Rectal smooth muscle tissue (tissue), 1 donor: ENCODE results near the gene ZBTB47.

ENCODE experiments used
- H3K27ac ChIP-seq: one replicate; pipeline ENCODE4 v1.7.0; 2013; ENCODE audit warnings: low read depth, low read length, inconsistent platforms
- H3K27me3 ChIP-seq: one replicate; pipeline ENCODE4 v1.7.0; 2013; ENCODE audit warnings: low read length; ENCODE audit not compliant: control insufficient read depth, insufficient read depth
- H3K36me3 ChIP-seq: one replicate; pipeline ENCODE4 v1.7.0; 2013; ENCODE audit warnings: low read length; ENCODE audit not compliant: control insufficient read depth, insufficient read depth
- H3K4me1 ChIP-seq: one replicate; pipeline ENCODE4 v1.7.0; 2013; ENCODE audit warnings: low read length; ENCODE audit not compliant: control insufficient read depth, insufficient read depth
- H3K4me3 ChIP-seq: one replicate; pipeline ENCODE4 v1.7.0; 2013; ENCODE audit warnings: low read length
- H3K9ac ChIP-seq: one replicate; pipeline ENCODE4 v1.7.0; 2013; ENCODE audit warnings: low read length

ZBTB47 gene

GRCh38 chr3:42653560-42654330 lies at the start of gene ZBTB47:
TSS of gene ZBTB47 (plus strand) at chr3:42653697. CDS start at chr3:42658356, 4,659 bp downstream.
- H3K27me3 ChIP-seq: no peaks in the 10 kb centered on the region
- H3K4me1 ChIP-seq: peaks cover 39% of the 10 kb centered on the region
- no peaks in the 10 kb centered on the region for H3K36me3 ChIP-seq
- peak within 1 kb of the TSS; percentile 79 for H3K4me3 ChIP-seq
- peak within 1 kb of the TSS; percentile 57 for H3K9ac ChIP-seq
- H3K27ac ChIP-seq: peak within 1 kb of the TSS; percentile 83

DNA sequence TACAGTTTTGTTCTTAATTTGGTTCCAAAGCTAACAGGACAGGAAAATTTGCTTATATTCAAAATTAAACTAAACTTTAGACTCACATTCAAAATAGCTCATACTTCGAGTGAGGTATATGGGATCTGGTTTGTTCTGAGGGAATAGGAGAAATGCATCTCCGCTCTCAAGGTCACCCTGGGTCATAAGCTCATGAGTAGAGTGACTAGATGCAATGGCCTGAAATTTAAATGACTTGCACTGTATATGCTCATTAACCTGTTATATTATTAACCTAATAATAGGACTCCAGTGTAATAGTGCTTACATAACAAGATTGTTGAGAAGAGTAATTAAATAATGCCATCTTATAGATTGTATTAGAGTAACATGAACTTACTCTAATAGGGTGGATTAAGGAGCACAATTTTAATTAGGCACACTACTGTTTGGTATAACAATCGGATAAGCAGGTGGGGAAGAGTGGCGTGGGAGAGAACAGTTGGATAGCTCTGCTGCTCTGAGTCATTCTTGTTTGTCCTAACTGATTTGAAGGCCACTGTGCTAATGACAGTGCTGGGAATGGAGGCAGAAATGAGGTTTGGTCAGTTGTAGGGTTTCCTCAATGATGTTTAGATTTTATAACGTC lies 47.8 kb upstream of the ZBTB47 start:
- no peaks in the 10 kb centered on the region for H3K27me3 ChIP-seq
- H3K4me3 ChIP-seq: no peak overlapping the region
- no peak overlapping the region for H3K9ac ChIP-seq
- H3K27ac ChIP-seq: no peak overlapping the region
- peaks cover 18% of the 10 kb centered on the region for H3K4me1 ChIP-seq
- H3K36me3 ChIP-seq: peaks cover 2% of the 10 kb centered on the region

DNA sequence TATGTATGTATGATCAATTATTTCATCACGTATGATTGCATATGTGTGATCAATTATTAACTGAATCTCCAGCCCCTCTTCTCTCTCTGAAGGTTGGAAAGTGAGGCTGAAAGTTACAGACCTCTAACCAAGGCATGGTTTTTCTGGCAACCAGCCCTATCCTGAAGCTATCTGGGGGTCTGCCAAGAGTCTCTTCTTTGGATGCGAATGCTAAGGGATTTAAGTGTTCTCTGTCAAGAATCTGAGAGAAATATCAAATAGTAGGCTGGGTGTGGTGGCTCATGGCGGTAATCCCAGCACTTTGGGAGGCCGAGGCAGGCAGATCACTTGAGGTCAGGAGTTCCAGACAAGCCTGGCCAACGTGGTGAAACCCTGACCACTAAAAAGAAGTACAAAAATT lies 44.9 kb upstream of the ZBTB47 start:
- Histone ChIP-seq H3K4me3 (no peak overlapping the region), H3K27ac (no peak overlapping the region), H3K9ac (no peak overlapping the region), H3K36me3 (peaks cover 4% of the 10 kb centered on the region), H3K27me3 (no peaks in the 10 kb centered on the region), H3K4me1 (peaks cover 5% of the 10 kb centered on the region)

DNA sequence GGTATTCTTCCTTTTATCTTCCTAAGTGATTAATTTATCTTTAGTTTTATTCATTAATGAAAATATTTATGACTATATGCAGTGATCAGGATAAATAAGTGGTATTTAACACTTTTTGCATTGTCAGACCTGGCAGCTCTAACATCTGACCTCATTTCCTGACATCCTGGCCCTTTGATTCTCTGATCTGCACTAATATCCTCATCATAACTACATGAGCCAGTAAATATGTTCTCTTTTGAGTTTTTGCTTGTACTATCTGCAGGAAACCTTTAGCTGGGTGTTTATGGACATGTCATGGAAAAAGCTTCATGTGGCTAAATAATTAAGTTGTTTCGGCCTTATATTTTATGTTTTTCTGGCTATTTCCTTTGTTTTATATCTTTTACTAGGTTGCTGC lies 42.5 kb upstream of the ZBTB47 start:
- peaks cover 5% of the 10 kb centered on the region for H3K4me1 ChIP-seq
- peaks cover 4% of the 10 kb centered on the region for H3K36me3 ChIP-seq
- H3K27me3 ChIP-seq: no peaks in the 10 kb centered on the region
- H3K27ac ChIP-seq: no peak overlapping the region
- no peak overlapping the region for H3K4me3 ChIP-seq
- no peak overlapping the region for H3K9ac ChIP-seq

DNA sequence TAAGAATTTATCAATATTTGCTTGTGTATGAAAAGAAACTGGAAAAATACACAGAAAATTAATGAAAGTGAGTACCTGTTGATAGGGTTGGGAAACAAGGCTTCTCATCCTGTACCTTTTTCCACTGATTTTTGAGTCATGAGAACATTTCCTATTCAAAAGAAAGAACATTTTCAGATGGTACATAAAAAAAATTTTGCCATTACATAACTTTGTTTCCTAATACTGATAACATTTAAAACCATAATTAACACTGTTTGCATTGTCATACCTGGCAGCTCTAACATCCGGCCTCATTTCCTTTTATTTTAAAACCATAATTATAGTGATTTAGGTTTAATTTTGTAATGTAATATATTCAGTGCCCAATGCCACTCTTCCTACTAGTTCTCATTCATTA lies 41.3 kb upstream of the ZBTB47 start:
- H3K27me3 ChIP-seq: no peaks in the 10 kb centered on the region
- H3K36me3 ChIP-seq: peaks cover 4% of the 10 kb centered on the region
- H3K27ac ChIP-seq: no peak overlapping the region
- H3K4me3 ChIP-seq: no peak overlapping the region
- H3K9ac ChIP-seq: no peak overlapping the region
- peaks cover 5% of the 10 kb centered on the region for H3K4me1 ChIP-seq

DNA sequence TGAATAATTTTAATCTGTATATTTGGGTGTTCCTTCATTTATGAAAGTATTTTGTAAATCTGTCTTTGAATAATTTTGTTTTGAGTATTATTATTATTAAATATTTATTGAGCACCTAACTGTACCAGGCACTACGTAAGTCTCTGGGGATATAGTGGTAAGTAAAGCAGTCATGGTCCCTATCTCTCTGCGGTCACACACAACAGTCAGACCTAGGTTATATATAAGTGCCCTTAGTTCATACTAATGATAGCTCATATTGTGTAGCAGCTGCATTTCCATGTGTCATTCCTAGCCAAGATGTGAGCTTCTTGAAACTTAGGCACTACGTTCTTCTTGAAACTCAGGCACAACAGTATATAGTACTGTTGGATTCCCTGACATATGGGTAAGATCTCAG lies 40.6 kb upstream of the ZBTB47 start:
- no peak overlapping the region for H3K4me3 ChIP-seq
- peaks cover 4% of the 10 kb centered on the region for H3K36me3 ChIP-seq
- H3K27me3 ChIP-seq: no peaks in the 10 kb centered on the region
- peaks cover 5% of the 10 kb centered on the region for H3K4me1 ChIP-seq
- H3K27ac ChIP-seq: no peak overlapping the region
- H3K9ac ChIP-seq: no peak overlapping the region

GRCh38 chr3:42613462-42613861 lies 40.0 kb upstream of the ZBTB47 start:
- H3K4me3 ChIP-seq: no peak overlapping the region
- H3K36me3 ChIP-seq: peaks cover 4% of the 10 kb centered on the region
- no peak overlapping the region for H3K27ac ChIP-seq
- peaks cover 2% of the 10 kb centered on the region for H3K4me1 ChIP-seq
- no peaks in the 10 kb centered on the region for H3K27me3 ChIP-seq
- H3K9ac ChIP-seq: no peak overlapping the region

DNA sequence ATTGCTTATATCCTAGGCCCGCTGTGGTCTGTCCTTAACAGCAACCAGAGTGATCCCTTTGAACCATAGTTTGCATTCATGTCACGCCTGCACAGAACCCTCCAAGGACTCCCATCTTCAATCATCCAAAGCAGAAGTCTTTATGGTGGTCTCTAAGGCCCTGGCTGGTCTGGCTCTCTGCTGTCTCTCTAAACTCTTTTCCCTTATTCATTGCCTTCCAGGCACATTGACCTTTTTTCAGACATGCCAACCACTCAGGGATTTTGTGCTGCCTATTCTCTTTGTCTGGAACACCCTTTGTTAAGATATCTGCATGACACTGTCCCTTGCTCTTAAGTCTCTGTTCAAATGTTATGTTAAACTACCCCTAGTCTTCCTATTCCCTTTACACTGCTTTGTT lies 21.9 kb upstream of the ZBTB47 start:
- Histone ChIP-seq H3K4me1 (no peaks in the 10 kb centered on the region), H3K27me3 (no peaks in the 10 kb centered on the region), H3K9ac (no peak overlapping the region), H3K36me3 (peaks cover 17% of the 10 kb centered on the region), H3K27ac (no peak overlapping the region), H3K4me3 (no peak overlapping the region)

GRCh38 chr3:42632146-42632545 lies 21.4 kb upstream of the ZBTB47 start:
- peaks cover 19% of the 10 kb centered on the region for H3K36me3 ChIP-seq
- no peak overlapping the region for H3K27ac ChIP-seq
- no peaks in the 10 kb centered on the region for H3K4me1 ChIP-seq
- H3K27me3 ChIP-seq: no peaks in the 10 kb centered on the region
- H3K9ac ChIP-seq: no peak overlapping the region
- no peak overlapping the region for H3K4me3 ChIP-seq

- H3K27ac ChIP-seq: no peak overlapping the region
- no peaks in the 10 kb centered on the region for H3K27me3 ChIP-seq
- peaks cover 32% of the 10 kb centered on the region for H3K36me3 ChIP-seq
- peaks cover 2% of the 10 kb centered on the region for H3K4me1 ChIP-seq
- no peak overlapping the region for H3K9ac ChIP-seq
- no peak overlapping the region for H3K4me3 ChIP-seq
Observed at GRCh38 chr3:42633544-42633943, 20.0 kb upstream of the ZBTB47 start.

DNA sequence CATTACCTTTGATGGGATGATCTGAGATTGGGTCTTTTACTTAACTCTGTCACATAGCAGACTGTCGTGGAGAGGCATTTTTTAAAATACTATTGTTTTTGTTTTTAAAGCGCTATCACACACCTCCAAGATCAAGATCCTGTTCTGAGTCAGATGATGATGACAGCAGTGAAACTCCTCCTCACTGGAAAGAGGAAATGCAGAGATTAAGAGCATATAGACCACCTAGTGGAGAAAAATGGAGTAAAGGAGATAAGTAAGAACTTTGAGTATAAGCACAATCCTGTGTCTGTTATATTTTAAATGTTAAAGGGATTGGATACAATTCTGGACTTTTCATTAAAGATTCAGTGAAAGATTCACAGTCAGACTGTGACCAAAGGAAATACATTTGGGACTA lies 18.4 kb upstream of the ZBTB47 start:
- Histone ChIP-seq H3K4me1 (peaks cover 2% of the 10 kb centered on the region), H3K4me3 (no peak overlapping the region), H3K27me3 (no peaks in the 10 kb centered on the region), H3K36me3 (peaks cover 33% of the 10 kb centered on the region), H3K9ac (no peak overlapping the region), H3K27ac (no peak overlapping the region)

GRCh38 chr3:42637001-42637400 lies 16.5 kb upstream of the ZBTB47 start:
- H3K27ac ChIP-seq: no peak overlapping the region
- no peaks in the 10 kb centered on the region for H3K27me3 ChIP-seq
- H3K4me1 ChIP-seq: peaks cover 2% of the 10 kb centered on the region
- no peak overlapping the region for H3K4me3 ChIP-seq
- H3K9ac ChIP-seq: no peak overlapping the region
- H3K36me3 ChIP-seq: peaks cover 35% of the 10 kb centered on the region

GRCh38 chr3:42638339-42638842 lies 15.1 kb upstream of the ZBTB47 start:
- Histone ChIP-seq H3K9ac (no peak overlapping the region), H3K4me3 (no peak overlapping the region), H3K27me3 (no peaks in the 10 kb centered on the region), H3K36me3 (peaks cover 38% of the 10 kb centered on the region), H3K4me1 (peaks cover 2% of the 10 kb centered on the region), H3K27ac (no peak overlapping the region)
